Ishikawa (cell line): ENCODE results near the gene CELF2.

ENCODE experiments used
- CEBPB ChIP-seq: IDR thresholded peaks from 2 replicates; pipeline ENCODE4 v1.6.1; 2012
- CREB1 ChIP-seq: IDR thresholded peaks from 2 replicates; pipeline ENCODE4 v1.6.1; 2012; ENCODE audit warnings: low read depth
- EGR1 ChIP-seq: IDR thresholded peaks from 2 replicates; pipeline ENCODE4 v1.6.1; 2012
- EP300 ChIP-seq: IDR thresholded peaks from 2 replicates; pipeline ENCODE4 v1.6.1; 2012; ENCODE audit warnings: borderline replicate concordance
- FOXM1 ChIP-seq: IDR thresholded peaks from 2 replicates; pipeline ENCODE4 v1.6.1; 2012; ENCODE audit warnings: low read depth, borderline replicate concordance
- NFIC ChIP-seq: IDR thresholded peaks from 2 replicates; pipeline ENCODE4 v1.6.1; 2012
- RAD21 ChIP-seq: IDR thresholded peaks from 2 replicates; pipeline ENCODE4 v1.6.1; 2012; ENCODE audit warnings: low read depth
- REST ChIP-seq: IDR thresholded peaks from 2 replicates; pipeline ENCODE4 v1.6.1; 2012; ENCODE audit warnings: low read depth, mild to moderate bottlenecking
- TAF1 ChIP-seq: IDR thresholded peaks from 2 replicates; pipeline ENCODE4 v1.6.1; 2012; ENCODE audit warnings: low read depth, mild to moderate bottlenecking
- TEAD4 ChIP-seq: IDR thresholded peaks from 2 replicates; pipeline ENCODE4 v1.6.1; 2012
- YY1 ChIP-seq: IDR thresholded peaks from 2 replicates; pipeline ENCODE4 v1.6.1; 2012; ENCODE audit warnings: low read depth
- ZBTB7A ChIP-seq: IDR thresholded peaks from 2 replicates; pipeline ENCODE4 v1.6.1; 2012; ENCODE audit warnings: low read depth
- TF ChIP-seq, protein P1 (sequence below): IDR thresholded peaks from 2 replicates; pipeline ENCODE4 v1.6.1; 2012
- TF ChIP-seq, protein P2 (sequence below): IDR thresholded peaks from 2 replicates; pipeline ENCODE4 v1.6.1; 2012

DNA sequence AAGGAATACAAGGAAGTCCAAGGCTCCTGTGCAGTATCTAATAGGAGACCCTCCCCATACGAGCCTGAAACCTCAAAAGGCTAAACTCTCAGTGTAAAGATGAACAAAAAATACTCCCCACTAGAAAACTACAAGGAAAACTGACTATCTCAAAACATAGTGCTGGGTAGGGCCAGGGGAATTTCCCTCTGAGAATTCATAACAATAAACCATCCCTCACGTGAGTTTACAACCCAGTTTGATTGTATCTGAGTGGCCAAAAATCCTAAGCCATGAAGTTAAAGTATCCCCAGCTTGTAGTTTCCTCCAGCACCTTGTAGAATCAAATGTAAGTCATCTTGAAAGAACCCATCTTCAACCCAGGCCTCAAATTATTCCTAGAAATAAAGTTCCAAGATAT lies 293.4 kb downstream of the CELF2 start:
- TF ChIP-seq, protein P1, sequence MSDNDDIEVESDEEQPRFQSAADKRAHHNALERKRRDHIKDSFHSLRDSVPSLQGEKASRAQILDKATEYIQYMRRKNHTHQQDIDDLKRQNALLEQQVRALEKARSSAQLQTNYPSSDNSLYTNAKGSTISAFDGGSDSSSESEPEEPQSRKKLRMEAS = no peak
- TF ChIP-seq CREB1 (no peak), EP300 (no peak), EGR1 (no peak), TAF1 (no peak), YY1 (no peak), RAD21 (no peak), REST (no peak), ZBTB7A (no peak), CEBPB (no peak), TEAD4 (no peak), FOXM1 (no peak), NFIC (no peak)
- TF ChIP-seq, protein P2, sequence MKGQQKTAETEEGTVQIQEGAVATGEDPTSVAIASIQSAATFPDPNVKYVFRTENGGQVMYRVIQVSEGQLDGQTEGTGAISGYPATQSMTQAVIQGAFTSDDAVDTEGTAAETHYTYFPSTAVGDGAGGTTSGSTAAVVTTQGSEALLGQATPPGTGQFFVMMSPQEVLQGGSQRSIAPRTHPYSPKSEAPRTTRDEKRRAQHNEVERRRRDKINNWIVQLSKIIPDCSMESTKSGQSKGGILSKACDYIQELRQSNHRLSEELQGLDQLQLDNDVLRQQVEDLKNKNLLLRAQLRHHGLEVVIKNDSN = no peak
